H1 (cell line): ENCODE data around the gene TNFRSF6B. TPM values are rescaled to one million over a fixed set of nuclear protein-coding genes. Genes with fewer than 3 reads are reported as not detected.

Experiments
- ASH2L ChIP-seq: fragments of 200-600, 300-600 bp; sonication (generic); IDR thresholded peaks from one replicate; pipeline ENCODE4 v1.7.1; 2017; ENCODE audit warnings: low read length
- ATF3 ChIP-seq: IDR thresholded peaks from 2 replicates; pipeline ENCODE4 v1.6.1; 2011; ENCODE audit warnings: low read depth, mild to moderate bottlenecking, low read length; ENCODE audit not compliant: insufficient read depth
- HDAC2 ChIP-seq, 2 experiments: fragments of 300-600 bp in 1 of 2; sonication (generic) in 1 of 2; IDR thresholded peaks; 2 replicates each; pipeline ENCODE4 v1.6.1; 2011 to 2012; ENCODE audit warnings: low read depth in 2 of 2, low read length in 2 of 2, mild to moderate bottlenecking in 2 of 2, moderate library complexity in 2 of 2, borderline replicate concordance in 1 of 2, inconsistent platforms in 1 of 2
- JUND ChIP-seq: IDR thresholded peaks from 2 replicates; pipeline ENCODE4 v1.6.1; 2011; ENCODE audit warnings: mild to moderate bottlenecking, improper control_type of control experiment, low read length
- RAD21 ChIP-seq, 2 experiments: IDR thresholded peaks in 1 of 2; conservative IDR thresholded peaks in 1 of 2; 2 replicates each; pipeline ENCODE4 v1.6.1; 2011; ENCODE audit warnings: low read depth in 2 of 2, low read length in 2 of 2, improper control_type of control experiment in 1 of 2, inconsistent platforms in 1 of 2, mild to moderate bottlenecking in 1 of 2, moderate library complexity in 1 of 2
- RXRA ChIP-seq: IDR thresholded peaks from 2 replicates; pipeline ENCODE4 v1.6.1; 2011; ENCODE audit warnings: low read depth, mild to moderate bottlenecking, low read length, moderate library complexity; ENCODE audit not compliant: insufficient read depth
- TBP ChIP-seq: IDR thresholded peaks from 2 replicates; pipeline ENCODE4 v1.6.1; 2011; ENCODE audit warnings: low read depth, low read length, improper control_type of control experiment
- polyA plus RNA-seq, 7 experiments: library from polyadenylated mRNA; depleted of rRNA in 3 of 7; stranded (reverse) in 5 of 7; unstranded in 2 of 7; fragments of >200 nt in 5 of 7; fragments of 200-250 nt in 2 of 7; gene quantifications; 1 replicate in 5 of 7; 2 replicates in 1 of 7; 4 replicates in 1 of 7; pipeline versions ENCODE4 v1.2.1 to v1.2.3, GENCODE V29; 2011 to 2013; ENCODE audit warnings: missing spikeins in 2 of 7, mixed read lengths in 2 of 7
- total RNA-seq: library from RNA; stranded (reverse); fragmentation: NEBNext Ultra II Directional; extraction: Animal tissue kit (Norgen Biotek cat#: 25700); gene quantifications from 2 replicates; pipeline ENCODE4 v1.2.1, GENCODE V29; 2021
- TF ChIP-seq, protein P1 (sequence below): fragments of 300-600 bp; sonication (generic); IDR thresholded peaks from 2 replicates; pipeline ENCODE4 v1.7.1; 2012; ENCODE audit warnings: low read length, moderate library complexity, mild to moderate bottlenecking, inconsistent platforms; ENCODE audit not compliant: insufficient replicate concordance

Gene TNFRSF6B
- total and polyA plus RNA-seq, 2 of the 8 experiments (the other 6 are each of a cell fraction or from before 2014, with no cell fraction given) = 3.1 TPM; not detected in 1

DNA sequence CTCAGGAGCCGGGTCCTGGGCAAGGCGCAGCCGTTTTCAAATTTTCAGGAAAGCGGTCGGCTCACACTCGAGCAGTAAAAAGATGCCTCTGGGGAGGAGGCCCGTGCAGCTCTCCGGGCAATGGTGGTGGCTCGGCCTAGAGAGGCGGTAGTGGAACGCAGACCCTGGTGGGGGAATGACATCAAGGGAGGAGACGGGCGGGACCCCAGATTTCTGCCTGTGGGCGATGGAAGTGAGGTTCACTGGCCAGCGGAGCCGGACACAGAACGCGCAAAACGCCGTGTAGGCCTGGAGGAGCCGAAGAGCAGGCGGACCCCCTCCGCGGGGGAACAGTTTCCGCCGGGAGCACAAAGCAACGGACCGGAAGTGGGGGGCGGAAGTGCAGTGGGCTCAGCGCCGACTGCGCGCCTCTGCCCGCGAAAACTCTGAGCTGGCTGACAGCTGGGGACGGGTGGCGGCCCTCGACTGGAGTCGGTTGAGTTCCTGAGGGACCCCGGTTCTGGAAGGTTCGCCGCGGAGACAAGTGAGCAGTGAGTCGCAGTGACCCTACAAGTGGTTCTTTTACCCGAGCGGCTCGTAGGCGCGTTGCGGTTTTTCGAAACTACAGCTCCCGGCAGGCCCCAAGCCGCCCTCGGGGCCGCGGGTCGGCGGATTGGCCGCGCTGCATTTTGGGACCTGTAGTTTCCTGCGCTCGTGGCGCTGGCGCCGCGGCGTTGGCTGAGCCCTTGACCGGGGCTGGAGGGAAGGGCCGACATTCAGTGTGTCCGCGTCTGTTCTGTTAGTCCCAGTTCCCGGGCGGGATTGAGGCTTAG is 38.3 kb upstream of the TNFRSF6B start, which contains the start of gene RTEL1 (continued):
- TF ChIP-seq, protein P1, sequence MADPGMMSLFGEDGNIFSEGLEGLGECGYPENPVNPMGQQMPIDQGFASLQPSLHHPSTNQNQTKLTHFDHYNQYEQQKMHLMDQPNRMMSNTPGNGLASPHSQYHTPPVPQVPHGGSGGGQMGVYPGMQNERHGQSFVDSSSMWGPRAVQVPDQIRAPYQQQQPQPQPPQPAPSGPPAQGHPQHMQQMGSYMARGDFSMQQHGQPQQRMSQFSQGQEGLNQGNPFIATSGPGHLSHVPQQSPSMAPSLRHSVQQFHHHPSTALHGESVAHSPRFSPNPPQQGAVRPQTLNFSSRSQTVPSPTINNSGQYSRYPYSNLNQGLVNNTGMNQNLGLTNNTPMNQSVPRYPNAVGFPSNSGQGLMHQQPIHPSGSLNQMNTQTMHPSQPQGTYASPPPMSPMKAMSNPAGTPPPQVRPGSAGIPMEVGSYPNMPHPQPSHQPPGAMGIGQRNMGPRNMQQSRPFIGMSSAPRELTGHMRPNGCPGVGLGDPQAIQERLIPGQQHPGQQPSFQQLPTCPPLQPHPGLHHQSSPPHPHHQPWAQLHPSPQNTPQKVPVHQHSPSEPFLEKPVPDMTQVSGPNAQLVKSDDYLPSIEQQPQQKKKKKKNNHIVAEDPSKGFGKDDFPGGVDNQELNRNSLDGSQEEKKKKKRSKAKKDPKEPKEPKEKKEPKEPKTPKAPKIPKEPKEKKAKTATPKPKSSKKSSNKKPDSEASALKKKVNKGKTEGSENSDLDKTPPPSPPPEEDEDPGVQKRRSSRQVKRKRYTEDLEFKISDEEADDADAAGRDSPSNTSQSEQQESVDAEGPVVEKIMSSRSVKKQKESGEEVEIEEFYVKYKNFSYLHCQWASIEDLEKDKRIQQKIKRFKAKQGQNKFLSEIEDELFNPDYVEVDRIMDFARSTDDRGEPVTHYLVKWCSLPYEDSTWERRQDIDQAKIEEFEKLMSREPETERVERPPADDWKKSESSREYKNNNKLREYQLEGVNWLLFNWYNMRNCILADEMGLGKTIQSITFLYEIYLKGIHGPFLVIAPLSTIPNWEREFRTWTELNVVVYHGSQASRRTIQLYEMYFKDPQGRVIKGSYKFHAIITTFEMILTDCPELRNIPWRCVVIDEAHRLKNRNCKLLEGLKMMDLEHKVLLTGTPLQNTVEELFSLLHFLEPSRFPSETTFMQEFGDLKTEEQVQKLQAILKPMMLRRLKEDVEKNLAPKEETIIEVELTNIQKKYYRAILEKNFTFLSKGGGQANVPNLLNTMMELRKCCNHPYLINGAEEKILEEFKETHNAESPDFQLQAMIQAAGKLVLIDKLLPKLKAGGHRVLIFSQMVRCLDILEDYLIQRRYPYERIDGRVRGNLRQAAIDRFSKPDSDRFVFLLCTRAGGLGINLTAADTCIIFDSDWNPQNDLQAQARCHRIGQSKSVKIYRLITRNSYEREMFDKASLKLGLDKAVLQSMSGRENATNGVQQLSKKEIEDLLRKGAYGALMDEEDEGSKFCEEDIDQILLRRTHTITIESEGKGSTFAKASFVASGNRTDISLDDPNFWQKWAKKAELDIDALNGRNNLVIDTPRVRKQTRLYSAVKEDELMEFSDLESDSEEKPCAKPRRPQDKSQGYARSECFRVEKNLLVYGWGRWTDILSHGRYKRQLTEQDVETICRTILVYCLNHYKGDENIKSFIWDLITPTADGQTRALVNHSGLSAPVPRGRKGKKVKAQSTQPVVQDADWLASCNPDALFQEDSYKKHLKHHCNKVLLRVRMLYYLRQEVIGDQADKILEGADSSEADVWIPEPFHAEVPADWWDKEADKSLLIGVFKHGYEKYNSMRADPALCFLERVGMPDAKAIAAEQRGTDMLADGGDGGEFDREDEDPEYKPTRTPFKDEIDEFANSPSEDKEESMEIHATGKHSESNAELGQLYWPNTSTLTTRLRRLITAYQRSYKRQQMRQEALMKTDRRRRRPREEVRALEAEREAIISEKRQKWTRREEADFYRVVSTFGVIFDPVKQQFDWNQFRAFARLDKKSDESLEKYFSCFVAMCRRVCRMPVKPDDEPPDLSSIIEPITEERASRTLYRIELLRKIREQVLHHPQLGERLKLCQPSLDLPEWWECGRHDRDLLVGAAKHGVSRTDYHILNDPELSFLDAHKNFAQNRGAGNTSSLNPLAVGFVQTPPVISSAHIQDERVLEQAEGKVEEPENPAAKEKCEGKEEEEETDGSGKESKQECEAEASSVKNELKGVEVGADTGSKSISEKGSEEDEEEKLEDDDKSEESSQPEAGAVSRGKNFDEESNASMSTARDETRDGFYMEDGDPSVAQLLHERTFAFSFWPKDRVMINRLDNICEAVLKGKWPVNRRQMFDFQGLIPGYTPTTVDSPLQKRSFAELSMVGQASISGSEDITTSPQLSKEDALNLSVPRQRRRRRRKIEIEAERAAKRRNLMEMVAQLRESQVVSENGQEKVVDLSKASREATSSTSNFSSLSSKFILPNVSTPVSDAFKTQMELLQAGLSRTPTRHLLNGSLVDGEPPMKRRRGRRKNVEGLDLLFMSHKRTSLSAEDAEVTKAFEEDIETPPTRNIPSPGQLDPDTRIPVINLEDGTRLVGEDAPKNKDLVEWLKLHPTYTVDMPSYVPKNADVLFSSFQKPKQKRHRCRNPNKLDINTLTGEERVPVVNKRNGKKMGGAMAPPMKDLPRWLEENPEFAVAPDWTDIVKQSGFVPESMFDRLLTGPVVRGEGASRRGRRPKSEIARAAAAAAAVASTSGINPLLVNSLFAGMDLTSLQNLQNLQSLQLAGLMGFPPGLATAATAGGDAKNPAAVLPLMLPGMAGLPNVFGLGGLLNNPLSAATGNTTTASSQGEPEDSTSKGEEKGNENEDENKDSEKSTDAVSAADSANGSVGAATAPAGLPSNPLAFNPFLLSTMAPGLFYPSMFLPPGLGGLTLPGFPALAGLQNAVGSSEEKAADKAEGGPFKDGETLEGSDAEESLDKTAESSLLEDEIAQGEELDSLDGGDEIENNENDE = no peak
- TF ChIP-seq ASH2L = peak; percentile 72
- TF ChIP-seq RAD21 (IDR thresholded peaks at IDR 0.05 in 1 of 2, conservative IDR thresholded peaks at IDR 0.05 in 1 of 2; ENCODE audit: low read depth in 2 of 2, low read length in 2 of 2) = no peak
- TF ChIP-seq JUND = peak; percentile 4; the same call in 1 of the 2 replicates
- no peak for TF ChIP-seq RXRA
- TF ChIP-seq HDAC2 (IDR thresholded peaks at IDR 0.05; ENCODE audit: borderline replicate concordance in 1 of 2, low read depth in 2 of 2, low read length in 2 of 2) = peak in 1 of 2 experiments; percentile 87; a peak in 1 of 4 replicates
- 0 out of 2 replicates have a peak, but pooled peaks have one; percentile 11 for TF ChIP-seq ATF3
- TF ChIP-seq TBP = 0 out of 2 replicates have a peak, but pooled peaks have one; percentile 2
